Embryonic facial prominence (tissue), 1 donor: ENCODE results near the gene DAB1.

Experiments used
- DNase-seq: peaks from one replicate; pipeline ENCODE4 v3.0.0-alpha.2; 2016; ENCODE audit errors: extremely low spot score

Gene DAB1

GRCh38 chr1:57319165-57319564 lies 104.7 kb downstream of the DAB1 start:
- no peak for DNase-seq

DNA sequence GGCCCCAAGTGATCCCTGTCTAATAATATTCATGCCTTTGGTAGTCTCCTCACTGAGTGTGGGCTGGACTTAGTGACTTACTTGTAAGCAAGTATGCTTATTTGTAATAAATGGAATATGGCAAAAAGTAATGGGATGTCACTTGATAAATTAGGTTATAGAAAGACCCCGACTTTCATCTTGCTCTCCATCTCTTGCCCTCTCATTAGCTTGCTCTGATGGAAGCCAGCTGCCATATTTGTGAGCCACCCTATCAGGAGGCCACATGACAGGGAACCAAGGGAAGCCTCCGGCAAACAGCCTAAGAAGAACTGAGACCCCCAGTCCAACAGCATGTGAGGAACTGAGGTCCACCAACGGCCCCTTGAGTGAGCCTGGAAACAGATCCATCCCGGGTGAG lies 107.0 kb downstream of the DAB1 start:
- no peak for DNase-seq

DNA sequence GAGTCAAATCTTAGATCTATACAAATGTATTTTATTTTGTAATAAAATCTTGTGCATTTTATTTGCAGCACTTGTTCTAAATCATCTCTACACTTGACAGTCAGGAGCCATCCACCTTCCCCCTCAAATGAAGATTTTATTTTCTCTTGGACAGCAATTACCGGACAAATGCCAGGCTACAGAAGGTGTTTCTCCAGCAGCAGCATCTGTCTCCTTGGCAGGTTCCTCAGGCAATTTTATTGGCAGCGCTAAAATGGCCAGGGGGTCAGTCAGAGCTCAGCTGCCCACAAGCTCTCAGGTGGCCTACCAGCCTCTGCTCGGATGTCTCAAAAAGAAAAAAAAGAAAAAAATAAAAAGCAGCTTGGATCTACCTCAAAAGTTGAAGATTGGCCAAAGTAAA lies 107.6 kb downstream of the DAB1 start:
- DNase-seq: no peak

DNA sequence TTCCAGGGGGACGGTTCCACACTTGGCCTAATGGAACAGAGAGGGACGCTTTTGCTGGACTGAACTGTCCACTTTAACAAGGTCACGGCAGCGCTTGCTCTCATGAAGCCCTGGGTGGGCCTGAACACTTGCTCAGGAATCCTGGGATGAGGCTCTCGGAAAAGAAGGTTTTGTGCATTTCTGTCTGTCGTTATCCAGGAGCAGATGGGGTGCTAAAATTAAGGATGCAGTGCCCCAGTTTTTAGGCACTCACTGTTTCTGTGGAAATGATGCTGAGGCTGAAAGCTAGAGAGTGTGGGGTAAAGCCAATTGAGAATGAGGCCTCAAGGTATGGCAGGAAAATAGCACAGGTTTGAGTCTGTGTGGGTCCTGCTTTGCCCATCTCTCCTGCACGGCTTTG lies 111.0 kb downstream of the DAB1 start:
- DNase-seq: no peak

DNA sequence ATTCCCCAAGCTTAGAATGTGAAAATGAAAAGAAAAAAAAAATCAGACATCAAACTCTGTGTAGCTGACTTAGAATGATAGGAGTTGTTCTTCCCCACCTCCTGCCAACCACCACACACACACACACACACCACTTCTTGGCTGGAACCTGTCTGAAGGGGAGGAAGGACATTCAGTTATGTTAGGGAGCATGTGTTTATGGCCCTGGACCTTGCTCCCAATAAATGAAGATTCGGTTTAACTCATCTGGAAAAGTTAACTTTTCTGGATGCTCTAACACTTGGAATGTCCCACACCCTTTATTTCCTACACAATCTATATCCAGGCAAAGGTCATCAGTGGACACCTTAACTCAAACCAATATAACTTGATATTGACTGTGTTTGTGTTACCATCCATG lies 112.4 kb downstream of the DAB1 start:
- DNase-seq: no peak

DNA sequence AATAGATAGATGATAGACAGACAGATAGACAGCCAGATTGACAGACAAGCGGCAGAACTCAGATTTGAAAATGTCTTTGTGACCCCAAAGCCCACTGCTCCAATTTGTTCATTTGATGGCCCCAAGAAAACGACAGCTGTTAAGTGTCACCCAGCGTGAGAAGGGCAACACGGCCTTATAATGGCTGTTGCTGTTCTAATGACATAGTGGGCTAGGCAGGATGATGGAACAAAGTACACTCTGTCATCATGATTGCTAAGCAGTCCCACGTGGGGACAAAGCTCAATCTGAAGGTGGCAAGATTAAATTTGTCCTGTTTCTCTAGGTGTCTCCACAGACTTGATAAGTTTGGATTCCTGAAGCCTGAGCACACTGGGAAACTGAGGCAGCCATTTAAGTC lies 112.9 kb downstream of the DAB1 start:
- DNase-seq: no peak

DNA sequence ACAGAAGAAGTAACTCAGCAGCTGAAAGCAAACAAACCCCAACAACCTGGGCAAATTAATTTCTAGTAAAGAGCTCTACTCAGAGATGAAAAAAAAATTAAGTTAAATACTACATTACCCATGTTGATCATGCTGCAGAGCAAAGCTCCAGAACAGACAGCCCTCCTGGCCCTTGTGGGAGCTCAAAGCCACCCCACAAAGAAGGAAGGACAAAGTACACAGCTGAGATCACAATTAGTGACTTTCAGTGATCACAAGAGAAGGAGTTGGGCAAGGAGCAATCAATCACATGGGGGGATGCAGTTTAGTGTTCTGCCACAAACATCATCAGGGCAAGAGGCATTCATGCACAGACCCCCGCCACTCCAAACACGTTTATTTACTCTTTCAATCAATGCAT lies 114.2 kb downstream of the DAB1 start:
- no peak for DNase-seq

- no peak for DNase-seq
Measured at GRCh38 chr1:57307392-57308170, 116.3 kb downstream of the DAB1 start.

- DNase-seq: no peak
Measured at GRCh38 chr1:57304591-57304990, 119.3 kb downstream of the DAB1 start.

DNA sequence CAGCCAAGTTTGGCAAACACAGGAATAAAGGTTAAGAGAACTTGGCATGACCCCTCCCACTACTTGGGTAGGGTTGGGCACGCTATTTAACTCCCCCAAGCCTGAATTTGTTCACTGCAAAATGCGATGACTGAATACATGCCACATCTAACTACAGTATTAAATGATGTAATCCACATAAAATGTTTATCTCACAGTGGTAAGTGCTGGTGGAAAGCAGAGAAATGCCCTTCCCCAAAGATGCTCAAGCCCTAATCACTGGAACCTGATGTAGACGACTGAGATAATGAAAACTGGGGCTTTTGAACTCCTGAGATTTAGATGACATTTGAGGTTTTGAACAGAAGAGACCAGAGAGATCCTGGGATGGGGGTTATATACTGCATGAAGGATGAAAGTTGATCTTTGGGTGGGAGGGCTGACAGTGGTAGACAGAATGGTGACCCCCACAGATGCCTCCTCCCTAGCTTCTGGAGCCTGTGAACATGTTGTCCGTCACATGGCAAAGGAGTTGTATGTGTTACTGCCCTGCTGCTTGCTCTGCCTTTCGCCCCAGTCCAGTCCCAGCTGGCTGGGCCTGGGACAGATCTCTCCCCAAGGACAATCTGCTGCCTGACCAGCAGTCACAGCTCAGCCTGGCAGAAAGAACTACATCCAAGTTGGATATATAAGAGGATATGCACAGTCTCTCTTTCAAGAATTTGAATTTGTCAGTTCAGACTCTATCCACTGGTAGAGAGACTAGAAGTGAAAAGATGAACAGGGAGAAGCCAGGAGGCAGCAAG lies 120.9 kb downstream of the DAB1 start:
- no peak for DNase-seq

DNA sequence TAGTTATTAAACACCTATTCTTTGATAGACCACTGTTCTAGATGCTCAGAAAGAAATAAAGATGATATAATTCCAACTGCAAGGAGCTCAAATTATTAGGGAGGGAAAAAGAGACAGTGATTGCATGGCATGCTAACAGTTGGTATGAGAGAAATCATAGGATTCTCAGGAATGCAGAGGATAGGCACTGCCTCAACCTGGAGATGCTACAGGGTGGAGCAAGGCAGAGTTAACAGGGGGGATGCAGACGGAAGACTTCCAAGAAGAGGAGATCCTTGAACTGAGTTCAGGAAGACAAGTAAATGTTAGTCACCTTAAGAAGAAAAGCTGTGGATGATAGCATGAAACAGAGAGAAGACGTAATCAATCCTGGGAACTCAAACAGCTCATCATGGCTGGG lies 123.7 kb downstream of the DAB1 start:
- no peak for DNase-seq

- no peak for DNase-seq
Measured at GRCh38 chr1:57296726-57297250, 127.1 kb downstream of the DAB1 start.

DNA sequence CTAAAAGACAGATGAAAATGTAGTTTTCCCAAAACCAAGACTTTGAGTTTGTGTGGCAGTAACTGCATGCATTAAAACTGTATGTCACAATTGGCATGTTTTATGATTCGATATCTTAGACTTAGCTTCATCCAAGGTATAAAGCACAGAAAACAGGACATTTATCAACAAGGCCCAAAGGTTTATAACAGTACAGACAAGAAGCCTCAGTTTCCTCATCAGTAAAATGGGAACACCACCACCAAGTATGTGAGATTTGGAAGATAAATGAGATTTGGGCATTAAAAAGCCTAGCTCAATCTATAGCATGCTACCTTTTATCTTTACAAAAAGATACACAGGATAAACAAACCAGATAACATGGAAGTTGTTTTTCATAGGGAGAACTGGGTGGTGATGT lies 128.5 kb downstream of the DAB1 start:
- no peak for DNase-seq

- DNase-seq: no peak
Measured at GRCh38 chr1:57294177-57294576, 129.7 kb downstream of the DAB1 start.

DNA sequence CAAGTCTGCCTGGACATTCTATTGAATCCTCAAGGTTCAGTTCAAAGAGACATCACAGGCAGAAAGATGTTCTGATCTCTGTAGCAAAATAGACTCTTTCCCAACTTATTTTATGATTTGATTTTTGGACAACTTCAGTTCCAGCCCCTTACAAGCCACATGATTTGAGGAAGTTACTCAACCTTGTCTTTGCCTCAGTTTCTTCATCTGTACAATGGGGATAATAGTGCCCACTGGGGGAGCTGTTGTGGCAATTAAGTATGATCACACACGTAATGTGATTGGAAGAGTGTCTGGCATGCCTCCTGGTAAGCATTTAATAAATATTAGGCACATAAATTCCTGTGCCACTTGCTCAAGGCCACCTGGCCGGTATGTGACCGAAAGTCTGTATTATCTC lies 130.6 kb downstream of the DAB1 start:
- DNase-seq: no peak

DNA sequence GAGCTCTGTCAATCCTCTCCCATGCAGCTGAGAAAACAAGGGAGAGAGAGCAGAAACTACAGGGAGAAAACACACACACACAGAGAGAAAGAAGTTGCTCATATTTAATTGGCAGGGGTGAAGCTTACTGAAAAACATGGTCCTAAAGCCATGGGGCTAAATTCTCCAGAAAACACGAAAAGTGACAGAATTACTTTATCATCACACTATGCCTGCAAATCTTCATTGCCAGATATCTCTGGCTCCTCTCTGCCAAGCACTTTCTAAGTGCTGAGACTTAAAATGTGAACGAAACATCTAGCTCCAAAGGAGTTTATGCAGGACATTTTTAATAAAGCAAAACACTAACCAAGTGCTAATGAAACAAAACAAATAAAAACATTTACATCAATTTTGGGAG lies 134.1 kb downstream of the DAB1 start:
- no peak for DNase-seq

- no peak for DNase-seq
Measured at GRCh38 chr1:57285992-57286391, 137.9 kb downstream of the DAB1 start.

GRCh38 chr1:57282411-57282810 lies 141.4 kb downstream of the DAB1 start:
- DNase-seq: no peak

- no peak for DNase-seq
Measured at GRCh38 chr1:57281324-57281723, 142.5 kb downstream of the DAB1 start.

- DNase-seq: no peak
Measured at GRCh38 chr1:57279909-57280666, 143.8 kb downstream of the DAB1 start.

- no peak for DNase-seq
Measured at GRCh38 chr1:57278558-57278957, 145.3 kb downstream of the DAB1 start.

- no peak for DNase-seq
Measured at GRCh38 chr1:57277681-57278080, 146.2 kb downstream of the DAB1 start.
